ENCODE results near the gene PXDN.
"Not testable (repeated sequence)": the region's sequence is repeated elsewhere in the genome, so short reads cannot be mapped to it uniquely, and the experiment has no call there.

Gene PXDN

GRCh38 chr2:1789610-1790009 is 45.3 kb upstream of the PXDN start:
- Histone ChIP-seq H3K9ac (ENCODE audit: insufficient read length) (no peak overlapping the region), H3K9me3 (ENCODE audit: low read depth, low read length) (peaks cover 5% of the 10 kb centered on the region; the same call in 1 of the 2 replicates), H3K4me3 (no peak overlapping the region), H3K27ac (no peak overlapping the region), H3K36me3 (ENCODE audit: insufficient read depth, low read length) (no peaks in the 10 kb centered on the region)
- TF ChIP-seq EZH2 (IDR thresholded peaks at IDR 0.05), result no peak
- no peak for TF ChIP-seq POLR2AphosphoS5 (IDR thresholded peaks at IDR 0.05; ENCODE audit: borderline replicate concordance, low read depth, low read length)
- no peak for TF ChIP-seq FOXP2 (optimal IDR thresholded peaks at IDR 0.05; ENCODE audit: control extremely low read depth, extremely low read length, insufficient read depth)
- DNase-seq (ENCODE audit: low read depth, low spot score), result no peak

DNA sequence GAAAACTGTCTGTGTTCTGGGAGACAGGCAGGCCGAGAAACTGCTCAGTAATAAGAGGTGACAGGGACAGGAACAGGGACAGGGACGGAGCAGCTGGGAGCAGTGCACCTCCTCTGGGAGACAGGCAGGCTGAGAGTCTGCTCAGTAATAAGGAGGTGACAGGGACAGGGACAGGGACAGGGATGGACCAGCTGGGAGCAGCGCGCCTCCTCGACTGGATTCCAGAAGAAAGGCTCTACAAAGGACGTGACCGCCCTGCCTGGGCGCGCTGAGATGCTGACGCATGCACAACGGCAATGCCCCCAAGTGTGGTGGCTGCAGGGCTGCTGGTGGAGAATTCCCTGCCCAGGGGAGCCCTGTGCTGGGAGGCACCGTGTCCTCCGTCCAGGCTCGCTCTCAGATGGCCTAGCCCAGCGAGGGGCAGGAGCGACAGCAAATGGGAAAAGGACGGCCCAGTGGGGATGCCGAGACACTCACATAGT is 44.2 kb upstream of the PXDN start:
- no peak overlapping the region for H3K4me3 ChIP-seq
- H3K36me3 ChIP-seq (ENCODE audit: insufficient read depth, low read length), result no peaks in the 10 kb centered on the region
- peaks cover 5% of the 10 kb centered on the region; the same call in 1 of the 2 replicates for H3K9me3 ChIP-seq (ENCODE audit: low read depth, low read length)
- no peak for TF ChIP-seq FOXP2 (optimal IDR thresholded peaks at IDR 0.05; ENCODE audit: control extremely low read depth, extremely low read length, insufficient read depth)
- TF ChIP-seq POLR2AphosphoS5 (IDR thresholded peaks at IDR 0.05; ENCODE audit: borderline replicate concordance, low read depth, low read length), result no peak
- TF ChIP-seq EZH2 (IDR thresholded peaks at IDR 0.05), result no peak
- H3K9ac ChIP-seq (ENCODE audit: insufficient read length), result no peak overlapping the region
- no peak overlapping the region for H3K27ac ChIP-seq
- no peak for DNase-seq (ENCODE audit: low read depth, low spot score)

- no peak overlapping the region for H3K27ac ChIP-seq
- H3K9me3 ChIP-seq (ENCODE audit: low read depth, low read length), result peaks cover 5% of the 10 kb centered on the region; the same call in 1 of the 2 replicates
- no peak for DNase-seq (ENCODE audit: low read depth, low spot score)
- no peak overlapping the region for H3K9ac ChIP-seq (ENCODE audit: insufficient read length)
- no peaks in the 10 kb centered on the region for H3K36me3 ChIP-seq (ENCODE audit: insufficient read depth, low read length)
- TF ChIP-seq FOXP2 (optimal IDR thresholded peaks at IDR 0.05; ENCODE audit: control extremely low read depth, extremely low read length, insufficient read depth) (no peak), EZH2 (IDR thresholded peaks at IDR 0.05) (no peak), POLR2AphosphoS5 (IDR thresholded peaks at IDR 0.05; ENCODE audit: borderline replicate concordance, low read depth, low read length) (no peak)
- no peak overlapping the region for H3K4me3 ChIP-seq
Observed at GRCh38 chr2:1787755-1788477, 43.6 kb upstream of the PXDN start.

DNA sequence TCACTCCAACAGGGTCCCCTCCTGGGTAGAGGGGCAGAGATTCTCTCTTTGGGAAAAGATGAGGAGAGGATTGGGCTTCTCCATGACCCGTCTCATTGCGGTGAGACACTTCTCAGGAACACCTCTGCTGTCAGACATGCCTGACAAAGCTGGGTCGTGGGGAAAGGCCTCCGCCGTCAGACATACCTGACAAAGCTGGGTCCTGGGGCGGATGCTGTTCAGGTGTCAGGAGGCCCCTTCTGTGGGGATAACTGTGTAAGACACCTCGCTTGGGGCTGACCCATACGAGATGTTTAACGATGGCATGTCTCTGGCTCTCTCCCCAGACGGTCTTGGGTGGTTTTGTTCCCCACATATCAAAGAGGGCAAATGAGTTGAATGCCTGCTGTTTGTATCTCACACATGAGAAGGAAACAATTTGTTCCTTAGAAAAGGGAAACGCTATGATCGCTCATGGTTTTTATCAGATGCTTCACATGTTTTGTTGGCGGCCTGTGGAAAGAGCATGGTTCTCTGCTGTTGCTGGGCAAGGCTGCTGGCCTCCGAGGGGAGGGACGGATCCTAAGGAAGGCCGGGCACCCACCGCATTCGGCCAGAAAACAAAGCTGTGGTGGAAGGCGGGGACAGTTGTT is 40.8 kb upstream of the PXDN start:
- Histone ChIP-seq H3K4me3 (no peak overlapping the region), H3K9me3 (ENCODE audit: low read depth, low read length) (no peaks in the 10 kb centered on the region), H3K9ac (ENCODE audit: insufficient read length) (no peak overlapping the region), H3K27ac (no peak overlapping the region), H3K36me3 (ENCODE audit: insufficient read depth, low read length) (no peaks in the 10 kb centered on the region)
- no peak for DNase-seq (ENCODE audit: low read depth, low spot score)
- TF ChIP-seq EZH2 (IDR thresholded peaks at IDR 0.05) (no peak), FOXP2 (optimal IDR thresholded peaks at IDR 0.05; ENCODE audit: control extremely low read depth, extremely low read length, insufficient read depth) (no peak), POLR2AphosphoS5 (IDR thresholded peaks at IDR 0.05; ENCODE audit: borderline replicate concordance, low read depth, low read length) (no peak)

GRCh38 chr2:1784087-1784486 is 39.8 kb upstream of the PXDN start:
- TF ChIP-seq POLR2AphosphoS5 (IDR thresholded peaks at IDR 0.05; ENCODE audit: borderline replicate concordance, low read depth, low read length) (no peak), FOXP2 (optimal IDR thresholded peaks at IDR 0.05; ENCODE audit: control extremely low read depth, extremely low read length, insufficient read depth) (no peak), EZH2 (IDR thresholded peaks at IDR 0.05) (no peak)
- DNase-seq (ENCODE audit: low read depth, low spot score), result no peak
- Histone ChIP-seq H3K36me3 (ENCODE audit: insufficient read depth, low read length) (no peaks in the 10 kb centered on the region), H3K4me3 (no peak overlapping the region), H3K9me3 (ENCODE audit: low read depth, low read length) (no peaks in the 10 kb centered on the region), H3K9ac (ENCODE audit: insufficient read length) (no peak overlapping the region), H3K27ac (no peak overlapping the region)

GRCh38 chr2:1782514-1782913 is 38.2 kb upstream of the PXDN start:
- no peak for TF ChIP-seq EZH2 (IDR thresholded peaks at IDR 0.05)
- TF ChIP-seq FOXP2 (optimal IDR thresholded peaks at IDR 0.05; ENCODE audit: control extremely low read depth, extremely low read length, insufficient read depth), result no peak
- DNase-seq (ENCODE audit: low read depth, low spot score), result no peak
- Histone ChIP-seq H3K36me3 (ENCODE audit: insufficient read depth, low read length) (no peaks in the 10 kb centered on the region), H3K27ac (no peak overlapping the region), H3K9me3 (ENCODE audit: low read depth, low read length) (no peaks in the 10 kb centered on the region), H3K9ac (ENCODE audit: insufficient read length) (no peak overlapping the region), H3K4me3 (no peak overlapping the region)

GRCh38 chr2:1781291-1782080 is 37.2 kb upstream of the PXDN start:
- no peak overlapping the region for H3K9ac ChIP-seq (ENCODE audit: insufficient read length)
- TF ChIP-seq FOXP2 (optimal IDR thresholded peaks at IDR 0.05; ENCODE audit: control extremely low read depth, extremely low read length, insufficient read depth) (no peak), EZH2 (IDR thresholded peaks at IDR 0.05) (no peak), POLR2AphosphoS5 (IDR thresholded peaks at IDR 0.05; ENCODE audit: borderline replicate concordance, low read depth, low read length) (no peak)
- no peaks in the 10 kb centered on the region for H3K36me3 ChIP-seq (ENCODE audit: insufficient read depth, low read length)
- no peak overlapping the region for H3K4me3 ChIP-seq
- no peaks in the 10 kb centered on the region for H3K9me3 ChIP-seq (ENCODE audit: low read depth, low read length)
- DNase-seq (ENCODE audit: low read depth, low spot score), result no peak
- H3K27ac ChIP-seq, result no peak overlapping the region

DNA sequence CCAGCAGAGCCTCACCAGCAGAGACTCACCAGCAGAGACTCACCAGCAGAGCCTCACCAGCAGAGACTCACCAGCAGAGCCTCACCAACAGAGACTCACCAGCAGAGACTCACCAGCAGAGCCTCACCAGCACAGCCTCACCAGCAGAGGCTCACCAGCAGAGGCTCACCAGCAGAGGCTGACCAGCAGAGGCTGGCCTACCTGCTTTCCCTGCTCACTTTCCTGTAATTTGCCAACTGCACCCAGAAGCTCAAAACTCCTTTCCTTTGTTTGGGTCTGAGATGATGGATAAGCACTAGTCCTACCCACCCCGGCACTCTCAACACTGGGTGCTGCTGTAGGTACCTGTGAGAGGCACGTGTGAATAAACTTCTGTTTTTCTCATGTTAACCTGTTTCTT is 36.4 kb upstream of the PXDN start:
- TF ChIP-seq FOXP2 (optimal IDR thresholded peaks at IDR 0.05; ENCODE audit: control extremely low read depth, extremely low read length, insufficient read depth) (no peak), POLR2AphosphoS5 (IDR thresholded peaks at IDR 0.05; ENCODE audit: borderline replicate concordance, low read depth, low read length) (no peak), EZH2 (IDR thresholded peaks at IDR 0.05) (no peak)
- Histone ChIP-seq H3K9me3 (ENCODE audit: low read depth, low read length) (no peaks in the 10 kb centered on the region), H3K36me3 (ENCODE audit: insufficient read depth, low read length) (no peaks in the 10 kb centered on the region), H3K9ac (ENCODE audit: insufficient read length) (no peak overlapping the region), H3K27ac (no peak overlapping the region), H3K4me3 (no peak overlapping the region)
- DNase-seq (ENCODE audit: low read depth, low spot score), result no peak

GRCh38 chr2:1780054-1780453 is 35.7 kb upstream of the PXDN start:
- H3K27ac ChIP-seq, result not testable (repeated sequence)

More at GRCh38 chr2:1780054-1780453, 35.7 kb upstream of the PXDN start:
- not testable (repeated sequence) for H3K36me3 ChIP-seq (ENCODE audit: insufficient read depth, low read length); H3K9me3 ChIP-seq (ENCODE audit: low read depth, low read length); DNase-seq (ENCODE audit: low read depth, low spot score); H3K4me3 ChIP-seq; H3K9ac ChIP-seq (ENCODE audit: insufficient read length)
